H1 (cell line): ENCODE measurements around the gene NPNT. TPM values are rescaled to one million over a fixed set of nuclear protein-coding genes. Genes with fewer than 3 reads are reported as not detected.

ENCODE experiments used
- CTCF ChIA-PET: fragments of 300-600 bp; sonication (Branson Sonifier 250); formaldehyde crosslinking; loops from one replicate; lab custom pipeline; 2021; ENCODE audit not compliant: partially characterized antibody; lab: Charles Lee
- POLR2A ChIA-PET: fragments of 300-600 bp; sonication (Branson Sonifier 250); formaldehyde crosslinking; loops from one replicate; lab custom pipeline; 2021; ENCODE audit warnings: inconsistent platforms; ENCODE audit not compliant: partially characterized antibody; lab: Charles Lee
- DNase-seq, 2 experiments: peaks; one replicate each; pipeline versions ENCODE4 v3.0.0 to v3.0.0-alpha.2; 2010 to 2022; ENCODE audit warnings: low spot score in 2 of 2, low read depth in 1 of 2, mixed read lengths in 1 of 2
- FAIRE-seq: peaks from 2 replicates; lab custom pipeline; 2011; peaks lifted over from hg19 to GRCh38; lab: Jason Lieb, UNC
- H2AFZ ChIP-seq: 2 replicates; pipeline ENCODE4 v1.8.1; 2012; ENCODE audit warnings: low read length, inconsistent platforms
- H2AK5ac ChIP-seq: 2 replicates; pipeline ENCODE4 v1.6.1; 2013; ENCODE audit warnings: low read depth, low read length
- H2BK120ac ChIP-seq: replicated peaks from 2 replicates; pipeline ENCODE3; 2013; ENCODE audit warnings: low read depth, low read length, inconsistent platforms
- H2BK12ac ChIP-seq: 2 replicates; pipeline ENCODE4 v1.6.1; 2013; ENCODE audit warnings: low read depth, low read length
- H2BK15ac ChIP-seq: 2 replicates; pipeline ENCODE4 v1.6.1; 2013; ENCODE audit warnings: low read length
- H2BK20ac ChIP-seq: 2 replicates; pipeline ENCODE4 v1.6.1; 2013; ENCODE audit warnings: low read length
- H2BK5ac ChIP-seq: 2 replicates; pipeline ENCODE4 v1.6.1; 2013; ENCODE audit warnings: low read depth, low read length
- H3K14ac ChIP-seq: 2 replicates; pipeline ENCODE4 v1.6.1; 2013; ENCODE audit warnings: inconsistent platforms; ENCODE audit not compliant: insufficient read length
- H3K18ac ChIP-seq: 2 replicates; pipeline ENCODE4 v1.6.1; 2013; ENCODE audit warnings: low read length; ENCODE audit errors: extremely low read depth
- H3K23ac ChIP-seq: 2 replicates; pipeline ENCODE4 v1.6.1; 2013; ENCODE audit warnings: inconsistent platforms; ENCODE audit not compliant: insufficient read length
- H3K23me2 ChIP-seq: 2 replicates; pipeline ENCODE4 v1.6.1; 2013; ENCODE audit warnings: low read depth, low read length
- H3K27ac ChIP-seq: 2 replicates; pipeline ENCODE4 v1.6.1; 2011; ENCODE audit warnings: low read depth, low read length, inconsistent platforms
- H3K27me3 ChIP-seq, 4 experiments: replicated peaks in 1 of 4; 1 replicate in 1 of 4; 2 replicates in 3 of 4; pipeline versions ENCODE4 v1.6.1 to v1.8.1; 2011 to 2013; ENCODE audit warnings: low read length in 3 of 4, mild to moderate bottlenecking in 3 of 4, inconsistent platforms in 2 of 4, mixed read lengths in 2 of 4, moderate library complexity in 1 of 4; ENCODE audit not compliant: control insufficient read depth in 3 of 4, insufficient read depth in 3 of 4; ENCODE audit errors: extremely low read depth in 1 of 4
- H3K36me3 ChIP-seq, 4 experiments: 2 replicates each; pipeline versions ENCODE4 v1.6.1 to v1.8.1; 2011 to 2013; ENCODE audit warnings: mild to moderate bottlenecking in 4 of 4, low read length in 3 of 4, moderate library complexity in 2 of 4, control low read depth in 1 of 4, inconsistent platforms in 1 of 4; ENCODE audit not compliant: insufficient read depth in 4 of 4, control insufficient read depth in 2 of 4
- H3K4ac ChIP-seq: replicated peaks from 2 replicates; pipeline ENCODE3; 2013; ENCODE audit warnings: low read length, low read depth, mixed read lengths, inconsistent platforms; ENCODE audit not compliant: insufficient read length
- H3K4me1 ChIP-seq, 4 experiments: replicated peaks in 1 of 4; 1 replicate in 1 of 4; 2 replicates in 3 of 4; pipeline versions ENCODE4 v1.6.1 to v1.8.1; 2011 to 2013; ENCODE audit warnings: low read length in 3 of 4, inconsistent platforms in 2 of 4, mixed read lengths in 1 of 4; ENCODE audit not compliant: insufficient read depth in 4 of 4, control insufficient read depth in 3 of 4
- H3K4me2 ChIP-seq, 2 experiments: 2 replicates each; pipeline versions ENCODE4 v1.6.1 to v1.8.1; 2011 to 2013; ENCODE audit warnings: low read depth in 2 of 2, low read length in 2 of 2, control low read depth in 1 of 2, inconsistent platforms in 1 of 2, mild to moderate bottlenecking in 1 of 2; ENCODE audit not compliant: insufficient read depth in 1 of 2
- H3K4me3 ChIP-seq, 4 experiments: fragments of 200-600, 300-600 bp in 1 of 4; sonication (generic), shearing (Covaris generic), sonication (Bioruptor Twin) in 1 of 4; 2 replicates each; pipeline versions ENCODE4 v1.5.1 to v1.8.1; 2011 to 2016; ENCODE audit warnings: low read length in 4 of 4, low read depth in 3 of 4, control low read depth in 2 of 4, inconsistent platforms in 2 of 4, mild to moderate bottlenecking in 2 of 4, mixed read lengths in 1 of 4, moderate library complexity in 1 of 4; ENCODE audit not compliant: insufficient read depth in 2 of 4; ENCODE audit errors: extremely low read depth in 1 of 4
- H3K56ac ChIP-seq: replicated peaks from 2 replicates; pipeline ENCODE3; 2013; ENCODE audit warnings: low read depth, mild to moderate bottlenecking, mixed read lengths, low read length, inconsistent platforms; ENCODE audit not compliant: insufficient read length
- H3K79me1 ChIP-seq: 2 replicates; pipeline ENCODE4 v1.6.1; 2013; ENCODE audit warnings: low read depth, low read length, control low read depth
- H3K79me2 ChIP-seq, 2 experiments: 2 replicates each; pipeline versions ENCODE4 v1.6.1 to v1.8.1; 2012 to 2013; ENCODE audit warnings: low read length in 2 of 2, mild to moderate bottlenecking in 2 of 2, inconsistent platforms in 1 of 2; ENCODE audit not compliant: insufficient read depth in 2 of 2, control insufficient read depth in 1 of 2
- H3K9ac ChIP-seq, 4 experiments: replicated peaks in 1 of 4; 1 replicate in 1 of 4; 2 replicates in 3 of 4; pipeline versions ENCODE4 v1.6.1 to v1.8.1; 2011 to 2013; ENCODE audit warnings: low read depth in 3 of 4, low read length in 3 of 4, control low read depth in 2 of 4, mild to moderate bottlenecking in 2 of 4, moderate library complexity in 2 of 4, inconsistent platforms in 1 of 4; ENCODE audit errors: extremely low read depth in 1 of 4
- H3K9me3 ChIP-seq, 2 experiments: 2 replicates each; pipeline versions ENCODE4 v1.6.1 to v1.8.1; 2012 to 2013; ENCODE audit warnings: mild to moderate bottlenecking in 2 of 2, moderate library complexity in 2 of 2, control low read depth in 1 of 2, inconsistent platforms in 1 of 2, low read depth in 1 of 2, low read length in 1 of 2, mixed read lengths in 1 of 2; ENCODE audit not compliant: insufficient read depth in 2 of 2
- H4K20me1 ChIP-seq, 2 experiments: replicated peaks in 1 of 2; 2 replicates each; pipeline versions ENCODE3 to v1.8.1; 2011 to 2013; ENCODE audit warnings: inconsistent platforms in 2 of 2, low read length in 2 of 2, mild to moderate bottlenecking in 1 of 2; ENCODE audit not compliant: insufficient read depth in 2 of 2, control insufficient read depth in 1 of 2
- H4K5ac ChIP-seq: 2 replicates; pipeline ENCODE4 v1.6.1; 2013; ENCODE audit warnings: low read length, low read depth, mixed read lengths, inconsistent platforms; ENCODE audit not compliant: insufficient read length
- H4K8ac ChIP-seq: 2 replicates; pipeline ENCODE4 v1.8.0; 2013; ENCODE audit warnings: mild to moderate bottlenecking, moderate library complexity, low read length, inconsistent platforms; ENCODE audit not compliant: insufficient read depth; ENCODE audit errors: extremely low read depth
- H4K91ac ChIP-seq: replicated peaks from 2 replicates; pipeline ENCODE3; 2013; ENCODE audit warnings: low read length, mixed read lengths, inconsistent platforms; ENCODE audit not compliant: insufficient read length
- ATF3 ChIP-seq: IDR thresholded peaks from 2 replicates; pipeline ENCODE4 v1.6.1; 2011; ENCODE audit warnings: low read depth, mild to moderate bottlenecking, low read length; ENCODE audit not compliant: insufficient read depth
- CTBP2 ChIP-seq: IDR thresholded peaks from 2 replicates; pipeline ENCODE4 v1.7.0; 2011; ENCODE audit warnings: borderline replicate concordance, mild to moderate bottlenecking, moderate library complexity, mixed read lengths, low read length; ENCODE audit not compliant: insufficient read depth, insufficient read length
- SP2 ChIP-seq: IDR thresholded peaks from 2 replicates; pipeline ENCODE4 v1.6.1; 2012; ENCODE audit warnings: mild to moderate bottlenecking, low read length, inconsistent platforms
- WGBS, 2 experiments: shearing (Covaris generic) in 1 of 2; methylation state at CpG; one replicate each; pipeline versions ENCODE4 v1.1.6 to v1.1.7; 2013 to 2015; ENCODE audit warnings: low lambda C conversion rate in 2 of 2, mixed read lengths in 2 of 2, inconsistent platforms in 1 of 2, low coverage in 1 of 2, missing lambda C conversion rate in 1 of 2; ENCODE audit not compliant: insufficient replicate concordance in 2 of 2, insufficient coverage in 1 of 2, insufficient read length in 1 of 2; ENCODE audit errors: extremely low coverage in 1 of 2, missing lambda C conversion rate in 1 of 2; 5-methylcytosine and 5-hydroxymethylcytosine counted together
- polyA plus RNA-seq, 7 experiments: library from polyadenylated mRNA; depleted of rRNA in 3 of 7; stranded (reverse) in 5 of 7; unstranded in 2 of 7; fragments of >200 nt in 5 of 7; fragments of 200-250 nt in 2 of 7; gene quantifications; 1 replicate in 5 of 7; 2 replicates in 1 of 7; 4 replicates in 1 of 7; pipeline versions ENCODE4 v1.2.1 to v1.2.3, GENCODE V29; 2011 to 2013; ENCODE audit warnings: missing spikeins in 2 of 7, mixed read lengths in 2 of 7
- total RNA-seq: library from RNA; stranded (reverse); fragmentation: NEBNext Ultra II Directional; extraction: Animal tissue kit (Norgen Biotek cat#: 25700); gene quantifications from 2 replicates; pipeline ENCODE4 v1.2.1, GENCODE V29; 2021

Gene NPNT
- total and polyA plus RNA-seq, 2 of the 8 experiments (the other 6 are each of a cell fraction or from before 2014, with no cell fraction given): 0.24 to 0.97 TPM

- ChIA-PET POLR2A (interaction anchor here (0.7 kb wide), 1 partner anchor 108 kb away, joined by 3 read pairs; no protein-coding TSS in a partner anchor), CTCF (no interaction called here)
- Histone ChIP-seq H2BK5ac (no peak overlapping the region), H4K20me1 (no peaks in the 10 kb centered on the region), H3K23ac (no peak overlapping the region), H3K9ac (no peak overlapping the region), H3K14ac (no peak overlapping the region), H3K23me2 (no peaks in the 10 kb centered on the region), H3K36me3 (no peaks in the 10 kb centered on the region), H3K4me3 (no peak overlapping the region), H4K91ac (no peak overlapping the region), H3K4me2 (no peak overlapping the region), H3K79me2 (no peaks in the 10 kb centered on the region), H3K4me1 (no peaks in the 10 kb centered on the region), H3K27me3 (no peaks in the 10 kb centered on the region), H4K8ac (no peak overlapping the region), H3K4ac (no peak overlapping the region), H2AFZ (no peak overlapping the region), H2BK120ac (no peak overlapping the region), H3K27ac (no peak overlapping the region), H3K56ac (no peak overlapping the region), H2AK5ac (no peak overlapping the region), H4K5ac (no peak overlapping the region), H3K9me3 (peaks cover 8% of the 10 kb centered on the region in 2 experiments), H2BK12ac (no peak overlapping the region), H3K18ac (no peak overlapping the region), H2BK20ac (no peak overlapping the region), H3K79me1 (no peaks in the 10 kb centered on the region), H2BK15ac (no peak overlapping the region)
- FAIRE-seq (no peak), DNase-seq (no peak)
- WGBS, 2 experiments: 74% methylated on average over 2 of the region's 2 CpGs; no CpG with 5 or more reads in 1 of the 2 experiments
- TF ChIP-seq ATF3: no peak
- no peak for TF ChIP-seq CTBP2
- TF ChIP-seq SP2: no peak
These were observed 16.6 kb upstream of the NPNT start for GRCh38 chr4:105878668-105879067.
